ENCODE data around the gene ICAM3. TPM values are rescaled to one million over a fixed set of nuclear protein-coding genes. Genes with fewer than 3 reads are reported as not detected.

The ICAM3 gene
- total and polyA plus RNA-seq, 2 experiments from 2014 or later: 2.9 to 12.7 TPM

GRCh38 chr19:10284960-10285278 is 54.5 kb downstream of the ICAM3 start:
- no peak for DNase-seq (ENCODE audit: low read depth in 1 of 2, low spot score in 1 of 2)
- no peak for TF ChIP-seq CTCF (IDR thresholded peaks at IDR 0.05; ENCODE audit: low read depth, low read length)
- Histone ChIP-seq H3K4me1 (ENCODE audit: low read depth) (no peaks in the 10 kb centered on the region), H3K27me3 (peaks cover 30% of the 10 kb centered on the region), H3K27ac (no peak overlapping the region), H3K4me3 (no peak overlapping the region), H3K9me3 (ENCODE audit: low read depth) (no peaks in the 10 kb centered on the region), H3K36me3 (no peaks in the 10 kb centered on the region)

- no peaks in the 10 kb centered on the region for H3K4me1 ChIP-seq (ENCODE audit: low read depth)
- no peak for TF ChIP-seq CTCF (IDR thresholded peaks at IDR 0.05; ENCODE audit: low read depth, low read length)
- H3K4me3 ChIP-seq: no peak overlapping the region
- H3K27me3 ChIP-seq: peaks cover 23% of the 10 kb centered on the region
- no peaks in the 10 kb centered on the region for H3K36me3 ChIP-seq
- no peak overlapping the region for H3K27ac ChIP-seq
- DNase-seq (ENCODE audit: low read depth in 1 of 2, low spot score in 1 of 2): no peak
- no peaks in the 10 kb centered on the region for H3K9me3 ChIP-seq (ENCODE audit: low read depth)
These were observed 55.1 kb downstream of the ICAM3 start for GRCh38 chr19:10284065-10284959.

Other genes starting within 250 kb of the ICAM3 start
- gene ANGPTL6, start 236.9 kb downstream of the ICAM3 start, total RNA-seq: 0.51 and 0.88 TPM in 2 replicates
- 0.62 and 0.75 TPM in 2 replicates for gene ANGPTL6, start 236.9 kb downstream of the ICAM3 start, polyA plus RNA-seq
- 51.0 and 67.3 TPM in 2 replicates for gene PPAN, start 233.3 kb downstream of the ICAM3 start, total RNA-seq
- 42.9 and 47.1 TPM in 2 replicates for gene PPAN, start 233.3 kb downstream of the ICAM3 start, polyA plus RNA-seq
- gene P2RY11, start 227.9 kb downstream of the ICAM3 start, total RNA-seq: 13.7 and 19.4 TPM in 2 replicates
- 13.1 and 14.1 TPM in 2 replicates for gene P2RY11, start 227.9 kb downstream of the ICAM3 start, polyA plus RNA-seq
- 353 and 384 TPM in 2 replicates for gene EIF3G, start 219.7 kb downstream of the ICAM3 start, total RNA-seq
- 206 and 223 TPM in 2 replicates for gene EIF3G, start 219.7 kb downstream of the ICAM3 start, polyA plus RNA-seq
- 78.2 and 100 TPM in 2 replicates for gene DNMT1, start 144.7 kb downstream of the ICAM3 start, total RNA-seq
- gene DNMT1, start 144.7 kb downstream of the ICAM3 start, polyA plus RNA-seq: 106 TPM in 2 replicates
- 5.7 and 7.7 TPM in 2 replicates for gene S1PR2, start 108.3 kb downstream of the ICAM3 start, total RNA-seq
- 1.8 and 2.1 TPM in 2 replicates for gene S1PR2, start 108.3 kb downstream of the ICAM3 start, polyA plus RNA-seq
- gene MRPL4, start 87.4 kb downstream of the ICAM3 start, total RNA-seq: 119 and 129 TPM in 2 replicates
- 78.5 and 81.2 TPM in 2 replicates for gene MRPL4, start 87.4 kb downstream of the ICAM3 start, polyA plus RNA-seq
- 0.18 and 0.57 TPM in 2 replicates for gene ICAM1, start 68.5 kb downstream of the ICAM3 start, total RNA-seq
- gene ICAM1, start 68.5 kb downstream of the ICAM3 start, polyA plus RNA-seq: 0.50 and 0.77 TPM in 2 replicates
- gene ICAM4, start 52.7 kb downstream of the ICAM3 start, total RNA-seq: 21.8 and 23.4 TPM in 2 replicates
- gene ICAM4, start 52.7 kb downstream of the ICAM3 start, polyA plus RNA-seq: 19.0 and 24.0 TPM in 2 replicates
- 22.9 and 53.0 TPM in 2 replicates for gene ICAM5, start 49.7 kb downstream of the ICAM3 start, total RNA-seq
- 21.0 and 31.9 TPM in 2 replicates for gene ICAM5, start 49.7 kb downstream of the ICAM3 start, polyA plus RNA-seq
- 4.1 and 9.3 TPM in 2 replicates for gene ZGLP1, start 29.8 kb downstream of the ICAM3 start, total RNA-seq
- 6.2 and 12.2 TPM in 2 replicates for gene ZGLP1, start 29.8 kb downstream of the ICAM3 start, polyA plus RNA-seq
- gene FDX2, start 23.6 kb downstream of the ICAM3 start, total RNA-seq: 28.9 and 42.9 TPM in 2 replicates
- 40.9 and 70.9 TPM in 2 replicates for gene FDX2, start 23.6 kb downstream of the ICAM3 start, polyA plus RNA-seq
- 46.9 and 56.2 TPM in 2 replicates for gene RAVER1, start 6.1 kb downstream of the ICAM3 start, total RNA-seq
- gene RAVER1, start 6.1 kb downstream of the ICAM3 start, polyA plus RNA-seq: 68.2 and 71.2 TPM in 2 replicates
- 126 and 135 TPM in 2 replicates for gene TYK2, start 40.9 kb upstream of the ICAM3 start, total RNA-seq
- gene TYK2, start 40.9 kb upstream of the ICAM3 start, polyA plus RNA-seq: 142 and 148 TPM in 2 replicates
- 240 and 298 TPM in 2 replicates for gene CDC37, start 63.9 kb upstream of the ICAM3 start, total RNA-seq
- gene CDC37, start 63.9 kb upstream of the ICAM3 start, polyA plus RNA-seq: 229 and 233 TPM in 2 replicates
- 1.0 and 2.5 TPM in 2 replicates for gene PDE4A, start 80.9 kb upstream of the ICAM3 start, total RNA-seq
- gene PDE4A, start 80.9 kb upstream of the ICAM3 start, polyA plus RNA-seq: 2.4 and 3.4 TPM in 2 replicates
- gene KEAP1, start 163.7 kb upstream of the ICAM3 start, total RNA-seq: 70.5 and 73.6 TPM in 2 replicates
- gene KEAP1, start 163.7 kb upstream of the ICAM3 start, polyA plus RNA-seq: 85.5 and 92.5 TPM in 2 replicates
- 0.60 and 0.63 TPM in 2 replicates for gene S1PR5, start 177.8 kb upstream of the ICAM3 start, total RNA-seq
- 0.75 TPM in 1 of 2 replicates, not detected in the other for gene S1PR5, start 177.8 kb upstream of the ICAM3 start, polyA plus RNA-seq
- 67.0 and 67.3 TPM in 2 replicates for gene ATG4D, start 204.3 kb upstream of the ICAM3 start, total RNA-seq
- 69.0 and 74.0 TPM in 2 replicates for gene ATG4D, start 204.3 kb upstream of the ICAM3 start, polyA plus RNA-seq
- 15.3 and 28.3 TPM in 2 replicates for gene KRI1, start 226.4 kb upstream of the ICAM3 start, total RNA-seq
- 26.1 and 34.9 TPM in 2 replicates for gene KRI1, start 226.4 kb upstream of the ICAM3 start, polyA plus RNA-seq
- gene CDKN2D, start 229.4 kb upstream of the ICAM3 start, total RNA-seq: 11.1 and 15.3 TPM in 2 replicates
- gene CDKN2D, start 229.4 kb upstream of the ICAM3 start, polyA plus RNA-seq: 17.6 and 33.4 TPM in 2 replicates
- gene AP1M2, start 247.7 kb upstream of the ICAM3 start, total RNA-seq: 0.12 TPM in 1 of 2 replicates, not detected in the other
- 0.28 TPM in 1 of 2 replicates, not detected in the other for gene AP1M2, start 247.7 kb upstream of the ICAM3 start, polyA plus RNA-seq

Measured in cardiac muscle cell (in vitro differentiated cells and primary cell).